Measurements from ENCODE around the gene ANKRD13A.
"Not testable (repeated sequence)": the region's sequence is repeated elsewhere in the genome, so short reads cannot be mapped to it uniquely, and the experiment has no call there.

ANKRD13A gene

DNA sequence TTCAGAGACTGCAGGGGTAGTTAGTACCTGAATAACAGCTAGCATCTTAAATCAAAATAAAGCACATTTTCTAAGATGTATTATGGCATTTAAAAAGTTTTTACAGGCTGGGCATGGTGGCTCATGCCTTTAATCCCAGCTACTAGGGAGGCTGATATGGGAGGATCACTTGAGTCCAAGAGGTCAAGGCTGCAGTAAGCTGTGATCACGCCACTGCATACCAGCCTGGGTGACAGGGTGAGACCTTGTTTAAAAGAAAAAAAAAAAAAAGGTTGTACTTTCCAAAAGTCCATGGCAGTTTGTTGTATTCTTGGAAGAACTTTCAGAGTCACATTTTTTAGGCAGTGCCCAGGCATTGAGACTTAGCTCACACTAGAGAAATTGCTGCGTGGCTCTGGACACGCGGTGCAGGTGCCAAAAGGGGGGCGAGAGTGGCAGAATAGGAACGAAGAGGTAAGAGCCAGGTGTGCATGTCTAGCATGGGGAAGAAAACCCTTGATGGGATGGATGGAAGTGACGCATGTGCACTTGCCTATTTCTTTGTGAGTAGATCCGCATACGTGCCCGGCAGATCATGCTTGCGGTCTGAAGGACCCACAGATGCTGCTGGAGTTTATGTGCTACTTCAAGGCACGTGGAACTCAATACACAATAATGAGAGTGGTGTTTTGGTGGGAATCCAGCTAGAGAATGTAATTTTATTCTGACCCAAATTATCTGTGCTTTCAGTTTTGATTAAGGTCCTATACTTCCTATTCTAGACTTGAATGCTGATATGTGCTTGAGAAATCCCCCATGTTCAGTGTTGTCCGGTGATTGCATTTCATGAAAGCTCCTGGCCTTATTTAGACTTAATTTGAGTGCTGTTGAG, 11.9 kb downstream of the ANKRD13A start:
- DNase-seq: no peak

DNA sequence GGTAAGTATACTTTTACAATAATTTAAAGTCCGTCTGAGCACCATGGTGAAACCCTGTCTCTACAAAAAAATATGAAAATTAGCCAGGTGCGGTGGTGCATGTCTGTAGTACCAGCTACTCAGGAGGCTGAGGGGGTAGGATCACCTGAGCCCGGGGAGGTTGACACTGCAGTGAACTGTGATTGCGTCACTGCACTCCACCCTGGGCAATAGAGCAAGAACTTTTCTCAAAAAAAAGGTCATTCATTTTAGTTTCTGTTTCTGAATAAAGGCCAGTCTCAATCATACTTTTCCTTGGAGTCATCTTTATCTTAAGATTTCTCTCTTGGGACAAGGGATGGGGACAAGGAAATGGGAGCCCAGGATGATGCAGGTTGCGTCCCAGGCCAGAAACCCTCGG, 12.9 kb downstream of the ANKRD13A start:
- DNase-seq: no peak

DNA sequence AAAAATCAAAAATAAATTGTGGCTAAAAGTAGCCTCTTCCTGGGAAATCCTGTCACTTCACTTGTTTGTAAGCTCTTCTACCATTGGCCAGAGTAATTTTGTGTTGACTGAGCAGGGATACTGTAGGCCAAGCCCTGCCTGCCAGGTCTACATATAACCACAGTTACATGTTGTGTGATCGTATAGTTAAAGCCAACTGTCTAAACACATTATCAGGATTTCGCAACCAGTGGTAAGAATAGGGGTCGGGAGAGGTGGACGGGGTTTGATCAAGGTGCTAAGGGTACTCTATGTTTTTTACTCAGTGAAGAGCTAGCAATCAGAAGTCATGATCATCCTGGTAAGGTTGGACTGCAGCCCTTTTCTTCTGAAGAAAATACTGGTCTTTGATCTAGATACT, 13.4 kb downstream of the ANKRD13A start:
- no peak for DNase-seq

DNA sequence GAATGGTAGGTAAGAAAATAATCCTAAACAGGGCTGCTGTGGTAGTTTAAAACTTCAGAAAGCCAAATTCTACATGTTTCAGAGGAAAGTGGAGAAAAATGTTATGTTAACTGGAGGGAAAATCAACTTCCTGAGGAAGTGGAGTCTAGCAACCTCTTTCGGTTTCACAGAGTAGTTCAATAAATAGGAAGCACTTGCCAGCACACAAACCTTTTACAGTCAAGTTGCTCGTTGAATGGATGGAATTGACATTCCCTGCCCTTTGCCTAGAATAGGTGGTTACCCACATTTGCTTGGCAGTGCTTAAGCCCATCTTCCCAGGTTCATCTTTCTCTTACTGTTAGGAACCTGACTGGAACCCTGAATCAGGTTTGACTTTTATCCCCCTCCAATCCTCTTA, 15.9 kb downstream of the ANKRD13A start:
- DNase-seq: no peak

DNA sequence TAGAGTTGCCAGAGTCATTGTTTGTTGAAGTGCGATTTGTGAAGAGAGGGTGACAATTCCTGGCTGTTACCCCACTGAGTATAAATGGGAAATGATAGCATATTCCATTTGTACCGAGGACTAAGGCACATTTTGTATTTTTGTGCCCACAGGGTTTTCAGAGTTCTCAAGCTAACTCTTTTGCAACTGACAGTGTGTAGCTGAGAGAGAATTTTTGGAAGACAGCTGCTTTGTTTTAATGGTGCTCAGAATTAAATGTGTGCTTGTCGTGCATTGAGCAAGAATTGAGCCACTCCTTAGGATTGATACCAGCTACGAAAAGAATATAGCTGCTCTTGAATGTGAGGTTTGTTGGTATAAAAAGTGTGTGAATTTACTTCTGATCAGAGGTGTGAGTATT, 21.7 kb downstream of the ANKRD13A start:
- no peak for DNase-seq

DNA sequence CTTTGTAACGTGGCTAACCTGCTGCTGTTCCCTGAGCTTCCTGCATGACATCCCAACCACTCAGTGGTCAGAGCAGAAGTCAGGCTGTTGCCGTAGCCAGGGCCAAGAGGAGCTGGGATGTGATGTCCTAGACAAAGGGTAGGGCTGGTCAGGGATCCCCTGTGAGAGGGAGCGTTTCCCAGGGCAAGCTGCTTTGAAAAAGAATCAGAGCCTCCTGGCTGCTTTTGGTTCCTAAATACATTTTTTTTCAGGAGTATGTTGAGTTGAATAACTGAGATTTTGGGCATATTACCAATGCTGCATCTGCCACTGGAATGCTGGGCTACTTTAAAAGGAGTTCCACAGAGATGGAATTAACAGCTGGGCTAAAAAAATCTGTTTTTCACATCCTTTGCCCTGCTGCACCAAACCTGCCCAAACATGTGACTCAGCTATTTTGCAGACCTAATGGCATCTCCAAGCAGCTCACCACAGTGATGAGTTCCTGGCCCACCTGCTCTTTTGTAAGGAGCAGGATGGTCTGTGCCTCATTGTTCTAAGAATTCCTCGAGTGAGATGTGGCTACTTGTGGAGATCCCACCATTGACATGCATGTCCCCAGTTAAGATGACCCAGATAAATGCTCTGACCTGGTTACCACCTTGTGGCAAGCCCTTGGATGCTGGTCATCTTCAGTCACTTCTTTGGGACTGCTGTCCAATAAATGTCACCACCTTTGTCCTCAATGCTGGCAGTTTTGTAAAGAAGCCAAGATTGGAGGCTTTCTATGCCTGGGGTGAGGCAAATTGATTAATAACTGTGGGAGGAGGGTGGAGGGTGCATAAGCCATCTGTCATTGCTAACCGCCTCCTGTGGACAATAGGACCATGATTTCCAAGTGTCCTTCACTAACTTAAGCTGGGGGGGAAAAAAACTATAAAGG, 24.1 kb downstream of the ANKRD13A start:
- DNase-seq: no peak

DNA sequence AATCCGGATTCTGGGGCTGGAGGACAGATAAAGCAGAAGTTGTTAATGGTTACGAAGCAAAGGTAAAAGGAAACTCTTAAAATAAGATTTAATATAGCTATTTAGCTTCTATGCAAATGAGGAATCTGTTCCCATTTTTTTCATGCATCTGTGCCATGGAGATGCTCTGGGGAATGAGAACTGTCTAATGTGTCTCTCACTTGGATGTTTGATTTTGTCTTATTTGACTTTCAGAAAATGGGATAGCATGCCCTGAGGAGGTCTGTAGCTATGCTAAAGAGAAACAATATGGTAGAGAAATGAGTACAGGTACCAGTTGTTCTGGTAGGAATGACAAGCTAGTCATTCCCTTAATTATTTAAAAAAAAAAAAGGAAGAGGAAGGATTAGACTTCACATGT, 24.8 kb downstream of the ANKRD13A start:
- no peak for DNase-seq

DNA sequence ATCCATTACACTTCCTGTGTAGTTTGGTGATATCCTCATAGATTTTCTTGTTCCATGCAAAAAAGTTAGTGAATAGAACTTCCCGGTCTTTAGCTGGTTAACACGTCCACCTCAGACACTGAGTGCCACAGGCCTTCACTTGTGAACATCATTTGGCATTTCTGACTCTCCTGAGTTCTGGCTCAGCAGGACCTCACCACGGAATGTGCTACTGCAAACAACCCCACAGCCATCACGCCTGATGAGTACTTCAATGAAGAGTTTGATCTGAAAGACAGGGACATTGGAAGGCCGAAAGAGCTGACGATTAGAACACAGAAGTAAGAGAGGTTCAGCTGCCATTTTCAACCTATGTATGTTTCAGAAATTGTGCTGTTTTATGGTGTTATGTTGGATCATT, 29.1 kb downstream of the ANKRD13A start:
- DNase-seq: no peak

DNA sequence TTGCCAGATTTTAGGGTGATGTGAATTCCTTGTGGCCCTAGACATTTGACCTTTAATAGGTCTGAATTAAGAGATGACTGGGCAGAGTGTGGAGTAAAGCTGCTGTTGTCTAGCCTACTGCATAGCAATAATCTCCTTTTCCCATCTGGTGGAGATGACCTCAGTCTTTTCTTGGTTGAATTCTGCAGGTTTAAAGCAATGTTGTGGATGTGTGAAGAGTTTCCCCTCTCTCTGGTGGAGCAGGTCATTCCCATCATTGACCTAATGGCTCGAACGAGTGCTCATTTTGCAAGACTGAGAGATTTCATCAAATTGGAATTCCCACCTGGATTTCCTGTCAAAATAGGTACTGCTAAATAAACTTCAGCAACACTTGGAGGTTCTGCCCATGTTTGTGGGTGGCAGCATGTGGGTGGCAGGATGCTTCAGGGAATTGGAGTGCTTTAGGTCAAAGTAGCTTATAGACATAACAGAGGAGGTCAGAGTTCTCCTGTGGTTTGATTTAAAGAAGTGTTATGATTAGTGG, 30.1 kb downstream of the ANKRD13A start:
- no peak for DNase-seq

DNA sequence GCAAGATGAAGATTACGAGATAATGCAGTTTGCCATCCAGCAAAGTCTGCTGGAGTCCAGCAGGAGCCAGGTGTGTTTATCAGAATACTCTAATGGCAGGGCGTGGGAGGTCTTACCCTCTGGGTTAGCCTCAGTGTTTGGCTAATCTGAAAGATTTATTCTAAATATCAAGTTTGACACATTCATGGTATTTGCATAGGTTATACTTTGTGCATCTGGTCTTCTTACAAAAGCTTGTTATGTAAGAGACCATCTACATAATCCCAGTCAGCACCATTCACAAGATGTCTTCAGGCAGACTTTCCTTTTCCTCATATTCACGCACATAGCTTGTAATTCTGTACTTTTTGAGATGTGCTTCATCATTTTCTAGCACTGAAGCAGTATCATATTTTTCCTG, 34.7 kb downstream of the ANKRD13A start:
- DNase-seq: no peak

DNA sequence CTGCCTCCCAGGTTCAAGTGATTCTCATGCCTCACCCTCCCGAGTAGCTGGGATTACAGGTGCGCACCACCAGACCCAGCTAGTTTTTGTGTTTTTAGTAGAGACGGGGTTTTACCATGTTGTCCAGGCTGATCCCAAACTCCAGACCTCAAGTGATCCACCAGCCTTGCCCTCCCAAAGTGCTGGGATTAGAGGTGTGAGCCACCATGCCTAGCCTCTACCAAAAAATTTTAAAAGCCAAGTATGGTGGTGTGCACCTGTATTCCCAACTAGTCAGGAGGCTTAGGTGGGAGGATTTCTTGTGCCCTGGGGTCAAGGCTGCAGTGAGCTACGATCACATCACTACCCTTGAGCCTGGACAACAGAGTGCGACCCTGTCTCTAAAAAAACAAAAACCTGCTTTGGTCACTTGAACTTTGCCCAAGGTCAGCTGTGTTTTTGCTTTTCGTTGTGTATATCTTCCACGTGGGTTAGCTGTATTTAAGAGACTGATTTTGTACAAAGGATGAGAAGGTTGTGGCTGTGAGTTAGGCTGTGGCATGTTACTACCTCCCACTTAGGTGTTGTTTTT, 36.4 kb downstream of the ANKRD13A start:
- no peak for DNase-seq

DNA sequence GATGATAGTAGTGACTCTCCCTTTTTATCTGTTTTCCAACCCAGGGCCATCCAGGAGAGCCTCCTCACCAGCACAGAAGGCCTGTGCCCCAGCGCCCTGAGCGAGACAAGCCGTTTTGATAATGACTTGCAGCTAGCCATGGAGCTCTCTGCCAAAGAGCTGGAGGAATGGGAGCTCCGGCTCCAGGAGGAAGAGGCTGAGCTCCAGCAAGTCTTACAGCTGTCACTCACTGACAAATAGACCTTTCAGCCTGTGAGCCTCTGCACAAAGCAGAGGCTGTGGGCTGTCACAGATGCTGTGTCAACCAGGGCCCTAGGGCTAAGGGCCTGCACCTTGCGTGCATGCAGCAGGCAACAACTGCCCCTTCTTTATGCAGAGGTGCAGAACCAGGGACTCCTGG, 38.1 kb downstream of the ANKRD13A start:
- no peak for DNase-seq

DNA sequence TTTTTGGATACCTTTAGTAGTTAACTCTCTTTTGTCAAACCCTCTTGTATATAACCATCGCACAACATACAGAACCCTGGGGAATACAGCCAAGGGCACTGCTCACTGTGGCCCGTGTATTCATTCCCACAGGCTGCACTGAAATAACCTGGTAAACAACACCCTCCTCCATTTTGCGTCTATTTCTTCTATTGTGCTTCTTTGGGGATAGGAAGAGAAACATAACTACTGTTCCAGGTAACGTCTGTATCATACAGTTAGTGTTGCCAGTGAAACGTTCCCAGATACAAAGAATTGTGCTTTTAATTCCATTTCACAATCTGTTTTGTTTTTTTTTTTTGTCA, 39.5 kb downstream of the ANKRD13A start:
- DNase-seq: no peak

DNA sequence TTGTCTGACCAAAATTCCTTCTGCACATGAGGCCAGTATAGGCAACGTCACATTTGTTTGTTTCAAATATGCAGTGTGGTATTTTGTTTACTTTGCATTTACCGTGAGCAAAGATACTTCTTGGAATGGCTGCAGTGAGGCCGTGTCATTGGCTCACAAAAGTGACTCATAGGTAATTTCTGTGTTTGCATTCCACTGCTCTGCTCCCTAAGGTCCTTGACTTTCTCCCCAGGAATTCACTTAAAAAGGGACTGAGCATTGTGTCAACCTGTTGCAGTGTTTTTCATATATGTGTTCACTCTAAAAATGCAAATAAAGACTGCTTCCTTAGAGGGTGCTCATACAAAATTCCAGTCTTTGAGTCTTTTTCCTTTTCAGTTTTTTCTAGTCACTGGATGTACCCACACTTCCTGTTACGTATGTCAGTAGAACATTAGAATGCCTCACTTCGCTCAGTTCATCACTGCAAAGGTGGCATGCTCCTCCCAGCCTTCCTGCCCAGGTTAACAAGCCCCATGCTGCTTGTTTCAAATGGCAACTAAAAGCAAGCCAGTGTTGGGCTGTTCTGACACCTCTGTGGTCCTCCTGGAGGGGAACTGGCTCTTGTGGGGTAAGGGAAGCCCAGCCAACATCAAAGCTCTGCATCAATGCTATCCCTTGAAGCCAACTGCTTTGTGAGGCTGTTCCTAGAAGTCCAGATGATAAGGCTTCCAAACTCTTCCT, 40.0 kb downstream of the ANKRD13A start:
- DNase-seq: peak; percentile 89

DNA sequence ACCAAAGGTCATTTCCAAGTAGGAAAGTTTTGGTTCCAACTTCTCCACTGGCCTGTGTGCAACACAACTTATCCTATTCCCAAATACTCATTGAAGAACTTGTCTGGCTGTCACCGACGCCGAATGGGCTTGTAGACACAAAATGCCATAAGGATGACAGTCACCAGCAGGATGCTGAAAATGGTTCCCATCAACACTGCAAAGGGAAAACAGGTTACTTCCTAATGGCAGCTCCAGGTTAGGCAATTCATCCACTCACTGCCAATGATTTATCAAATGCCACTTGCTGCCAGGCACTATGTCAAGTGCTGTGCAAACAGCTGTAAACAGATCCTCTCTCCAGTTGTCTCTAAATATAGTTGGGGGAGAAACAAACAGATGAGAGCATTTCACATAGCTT, 43.0 kb downstream of the ANKRD13A start:
- no peak for DNase-seq

DNA sequence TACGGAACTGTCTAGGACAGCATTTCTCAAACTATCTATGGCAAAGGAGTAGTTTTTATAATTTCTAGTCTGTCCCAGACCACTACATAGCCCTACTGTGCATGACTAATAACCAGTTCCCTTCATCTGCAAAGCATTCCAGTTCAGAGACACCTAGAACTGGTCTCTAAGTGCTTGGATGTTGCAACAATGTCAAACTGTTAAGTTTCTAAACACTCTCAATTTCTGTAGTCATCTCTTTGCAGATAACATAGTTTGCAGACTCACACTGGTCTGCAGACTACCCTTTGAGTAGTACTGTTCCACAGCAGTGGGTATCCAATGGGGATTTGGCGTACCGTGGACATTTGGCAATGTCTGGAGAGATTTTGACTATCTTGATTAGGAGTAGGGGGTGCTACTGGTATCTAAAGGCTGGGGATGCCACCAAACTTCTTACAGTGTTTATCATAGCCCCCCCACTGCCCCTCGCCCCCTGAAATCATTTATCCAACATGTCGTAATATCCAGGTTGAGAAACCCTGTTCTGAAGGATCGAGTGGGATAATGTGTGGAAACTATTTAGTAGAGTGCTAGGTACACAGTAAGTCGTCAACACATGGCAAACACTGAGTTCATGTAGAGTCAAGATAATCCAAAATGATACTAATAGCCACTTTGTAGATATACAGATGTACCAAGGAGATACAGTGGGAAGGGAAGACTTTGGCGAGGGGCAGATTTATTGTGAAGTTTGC, 47.4 kb downstream of the ANKRD13A start:
- DNase-seq: no peak

DNA sequence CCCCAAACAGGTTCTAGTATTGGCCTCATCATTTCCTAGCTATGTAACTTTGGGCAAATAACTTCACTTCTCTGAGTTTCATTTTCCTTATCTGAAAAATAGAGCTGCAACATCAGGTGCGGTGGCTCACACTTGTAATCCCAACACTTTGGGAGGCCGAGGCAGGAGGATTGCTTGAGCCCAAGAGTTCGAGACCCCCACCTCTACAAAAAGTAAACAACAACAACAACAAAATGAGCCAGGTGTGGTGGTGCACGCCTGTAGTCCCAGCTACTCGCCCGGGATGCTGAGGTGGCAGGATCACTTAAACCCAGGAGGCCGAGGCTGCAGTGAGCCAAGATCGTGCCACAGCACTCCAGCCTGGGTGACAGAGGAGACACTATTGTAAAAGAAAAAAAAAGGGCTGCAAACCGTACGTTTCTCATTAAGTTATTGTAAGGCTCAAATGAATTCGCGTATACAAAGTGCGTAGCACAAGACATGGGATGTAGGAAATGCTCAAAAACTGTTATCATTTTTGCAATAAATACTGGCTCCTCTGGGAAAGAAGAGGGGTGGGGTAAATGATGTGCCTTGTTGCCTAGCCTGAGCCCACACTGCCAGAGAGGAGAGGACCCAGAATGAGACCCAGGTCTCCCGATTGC, 48.2 kb downstream of the ANKRD13A start:
- no peak for DNase-seq

DNA sequence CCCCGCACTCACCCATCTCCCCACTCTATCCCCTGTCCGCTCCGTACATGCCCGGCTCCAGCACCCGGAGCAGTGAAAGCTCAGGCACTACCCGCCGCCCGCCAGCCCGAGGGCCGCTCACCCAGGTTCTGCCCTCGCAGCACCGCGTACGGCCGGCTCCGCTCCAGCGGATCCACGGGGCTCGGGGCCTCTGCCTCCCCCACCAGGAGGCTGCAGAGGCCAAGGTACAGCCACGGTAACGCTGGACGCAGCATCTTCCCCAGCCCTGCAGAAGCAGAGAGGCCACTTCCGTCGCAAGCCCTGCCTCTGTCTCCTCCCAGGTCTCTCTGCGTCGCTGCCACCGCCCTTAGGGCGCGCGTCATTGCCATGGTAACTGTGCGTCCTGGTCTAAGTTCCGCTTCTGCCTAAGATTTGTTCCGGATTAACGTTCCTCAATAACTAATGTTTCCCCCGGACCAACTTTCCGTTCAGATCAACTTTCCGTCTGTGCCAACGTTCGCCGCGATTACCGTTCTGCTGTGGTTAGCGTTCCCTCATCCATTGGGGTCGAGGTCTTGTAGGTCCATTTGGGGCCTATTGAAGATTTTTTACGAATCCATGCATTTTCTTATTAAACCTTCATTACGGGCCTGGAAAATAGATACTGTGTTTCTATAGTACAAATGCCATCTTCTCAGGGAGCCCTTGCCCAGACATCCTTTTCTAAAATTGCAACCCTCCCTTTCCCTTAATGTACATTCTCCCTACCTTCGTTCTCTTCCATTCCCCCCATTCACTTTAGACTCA, 49.2 kb downstream of the ANKRD13A start, which contains the start of gene C12orf76:
TSS of gene C12orf76 (minus strand) at position 281 of the 786 bp plus-strand sequence. CDS start at position 254, 27 bp downstream.
- peak; percentile 88 for DNase-seq

DNA sequence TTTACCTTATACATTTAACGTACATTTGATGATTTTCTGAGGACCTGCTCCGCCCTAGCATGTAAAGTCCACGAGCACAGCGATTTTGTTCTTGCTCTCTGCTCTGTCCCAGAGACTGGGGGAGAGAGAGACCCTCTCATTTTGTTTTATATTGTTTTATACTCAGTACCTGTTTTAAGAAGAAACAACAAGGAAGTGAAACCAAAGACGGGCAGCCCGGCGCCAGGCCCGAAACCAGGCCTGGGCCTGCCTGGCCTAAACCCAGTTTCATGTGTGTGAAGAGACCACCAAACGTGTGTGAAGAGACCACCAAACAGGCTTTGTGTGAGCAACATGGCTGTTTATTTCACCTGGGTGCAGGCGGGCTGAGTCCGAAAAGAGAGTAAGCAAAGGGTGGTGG, 49.8 kb downstream of the ANKRD13A start:
- DNase-seq: not testable (repeated sequence)

DNA sequence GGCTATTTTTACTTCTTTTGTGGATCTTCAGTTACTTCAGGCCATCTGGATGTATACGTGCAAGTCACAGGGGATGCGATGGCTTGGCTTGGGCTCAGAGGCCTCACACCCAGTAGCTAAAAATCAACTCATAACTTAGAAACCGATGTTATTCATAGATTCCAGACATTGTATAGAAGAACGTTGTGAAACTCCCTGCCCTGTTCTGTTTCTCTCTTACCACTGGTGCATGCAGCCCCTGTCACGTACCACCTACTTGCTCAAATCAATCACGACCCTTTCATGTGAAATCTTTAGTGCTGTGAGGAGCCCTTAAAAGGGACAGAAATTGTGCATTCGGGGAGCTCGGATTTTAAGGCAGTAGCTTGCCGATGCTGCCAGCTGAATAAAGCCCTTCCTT, 50.4 kb downstream of the ANKRD13A start:
- DNase-seq: not testable (repeated sequence)

DNA sequence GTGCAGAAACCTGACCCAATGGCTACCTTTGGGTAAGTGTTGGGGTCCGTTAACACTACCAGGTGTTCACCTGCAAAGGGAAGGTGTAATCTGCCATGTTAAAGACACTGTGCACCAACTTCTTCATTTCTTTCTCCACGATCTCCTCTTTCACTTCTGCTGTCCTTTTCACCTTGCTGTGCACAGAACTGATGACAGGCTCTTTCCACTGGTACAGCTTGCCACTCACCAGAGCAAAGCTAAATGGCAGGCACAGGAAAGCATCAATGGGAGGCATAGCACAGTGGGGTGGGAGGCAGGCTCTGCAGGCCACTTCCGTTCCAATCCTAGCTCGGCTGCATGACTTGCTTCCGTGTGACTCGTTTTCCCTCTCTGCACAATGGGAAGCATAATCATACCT, 51.7 kb downstream of the ANKRD13A start:
- no peak for DNase-seq

All from amniotic stem cell (primary cell).